ENCODE data around the gene KIAA1217. TPM values are rescaled to one million over a fixed set of nuclear protein-coding genes. Genes with fewer than 3 reads are reported as not detected.

The KIAA1217 gene
- total and polyA plus RNA-seq, 2 of the 8 experiments (the other 6 are each of a cell fraction or from before 2014, with no cell fraction given), result 4.5 to 15.6 TPM

GRCh38 chr10:24390746-24391145 lies 181.8 kb downstream of the KIAA1217 start:
- no peak overlapping the region for H2AK5ac ChIP-seq (ENCODE audit: low read depth, low read length)
- DNase-seq (ENCODE audit: low read depth in 1 of 2, low spot score in 2 of 2) (no peak), FAIRE-seq (no peak)
- 100% methylated on average over 1 of the region's 1 CpG; no CpG with 5 or more reads in 1 of the 2 experiments for WGBS, 2 experiments (ENCODE audit: extremely low coverage in 1 of 2, insufficient coverage in 1 of 2, insufficient read length in 1 of 2, insufficient replicate concordance in 2 of 2, low coverage in 1 of 2, low lambda C conversion rate in 2 of 2, missing lambda C conversion rate in 1 of 2)
- ChIA-PET POLR2A (ENCODE audit: partially characterized antibody) (no interaction called here), CTCF (ENCODE audit: partially characterized antibody) (no interaction called here)
- H4K8ac ChIP-seq (ENCODE audit: extremely low read depth, insufficient read depth, low read length), result no peak overlapping the region
- no peak overlapping the region for H3K9ac ChIP-seq (replicated peaks in 1 of 4; ENCODE audit: extremely low read depth in 1 of 4, low read depth in 3 of 4, low read length in 3 of 4)
- no peak overlapping the region for H3K27ac ChIP-seq (ENCODE audit: low read depth, low read length)
- H2BK15ac ChIP-seq (ENCODE audit: low read length), result no peak overlapping the region
- no peaks in the 10 kb centered on the region for H4K20me1 ChIP-seq (replicated peaks in 1 of 2; ENCODE audit: control insufficient read depth in 1 of 2, insufficient read depth in 2 of 2, low read length in 2 of 2)
- H3K36me3 ChIP-seq (ENCODE audit: control insufficient read depth in 2 of 4, insufficient read depth in 4 of 4, low read length in 3 of 4), result no peaks in the 10 kb centered on the region
- H3K4me1 ChIP-seq (replicated peaks in 1 of 4; ENCODE audit: control insufficient read depth in 3 of 4, insufficient read depth in 4 of 4, low read length in 3 of 4), result no peaks in the 10 kb centered on the region
- no peak overlapping the region for H2BK20ac ChIP-seq (ENCODE audit: low read length)
- H3K18ac ChIP-seq (ENCODE audit: extremely low read depth, low read length), result no peak overlapping the region
- H3K4me3 ChIP-seq (ENCODE audit: extremely low read depth in 1 of 4, insufficient read depth in 2 of 4, low read depth in 3 of 4, low read length in 4 of 4), result no peak overlapping the region
- H2AFZ ChIP-seq (ENCODE audit: low read length), result no peak overlapping the region
- H3K4ac ChIP-seq (replicated peaks; ENCODE audit: insufficient read length, low read depth, low read length), result no peak overlapping the region
- H3K79me2 ChIP-seq (ENCODE audit: control insufficient read depth in 1 of 2, insufficient read depth in 2 of 2, low read length in 2 of 2), result no peaks in the 10 kb centered on the region
- H3K4me2 ChIP-seq (ENCODE audit: insufficient read depth in 1 of 2, low read depth in 2 of 2, low read length in 2 of 2), result no peak overlapping the region
- TF ChIP-seq RBBP5 (IDR thresholded peaks at IDR 0.05; ENCODE audit: borderline replicate concordance, low read depth, low read length), result no peak
- no peak for TF ChIP-seq SP4 (IDR thresholded peaks at IDR 0.05; ENCODE audit: low read length)
- TF ChIP-seq CBX8 (IDR thresholded peaks at IDR 0.05; ENCODE audit: borderline replicate concordance, low read depth, low read length), result no peak
- no peak for TF ChIP-seq KDM4A (IDR thresholded peaks at IDR 0.05; ENCODE audit: low read depth, low read length, severe bottlenecking)
- no peak for TF ChIP-seq SP1 (IDR thresholded peaks at IDR 0.05; ENCODE audit: low read depth, low read length)
- no peak for TF ChIP-seq ATF3 (IDR thresholded peaks at IDR 0.05; ENCODE audit: insufficient read depth, low read depth, low read length)
- H3K79me1 ChIP-seq (ENCODE audit: low read depth, low read length), result no peaks in the 10 kb centered on the region
- no peak overlapping the region for H3K56ac ChIP-seq (replicated peaks; ENCODE audit: insufficient read length, low read depth, low read length)
- H3K9me3 ChIP-seq (ENCODE audit: insufficient read depth in 2 of 2, low read depth in 1 of 2, low read length in 1 of 2), result no peaks in the 10 kb centered on the region
- no peak overlapping the region for H2BK120ac ChIP-seq (replicated peaks; ENCODE audit: low read depth, low read length)
- no peak overlapping the region for H2BK5ac ChIP-seq (ENCODE audit: low read depth, low read length)
- no peaks in the 10 kb centered on the region for H3K27me3 ChIP-seq (replicated peaks in 1 of 4; ENCODE audit: control insufficient read depth in 3 of 4, extremely low read depth in 1 of 4, insufficient read depth in 3 of 4, low read length in 3 of 4)
- H2BK12ac ChIP-seq (ENCODE audit: low read depth, low read length), result no peak overlapping the region
- H3K23ac ChIP-seq (ENCODE audit: insufficient read length), result no peak overlapping the region
- H4K91ac ChIP-seq (replicated peaks; ENCODE audit: insufficient read length, low read length), result no peak overlapping the region
- H3K23me2 ChIP-seq (ENCODE audit: low read depth, low read length), result no peaks in the 10 kb centered on the region
- no peak overlapping the region for H4K5ac ChIP-seq (ENCODE audit: insufficient read length, low read depth, low read length)
- no peak overlapping the region for H3K14ac ChIP-seq (ENCODE audit: insufficient read length)

All from H1 (cell line).